HL-60 (cell line): Measurements from ENCODE around the gene FIGN.

Source experiments
- CTCF ChIP-seq: IDR thresholded peaks from one replicate; pipeline ENCODE4 v1.5.1; 2011; ENCODE audit warnings: low read length, control low read depth, inconsistent platforms; ENCODE audit not compliant: insufficient read depth
- GABPA ChIP-seq: IDR thresholded peaks from 2 replicates; pipeline ENCODE4 v1.6.1; 2012; ENCODE audit warnings: low read depth
- REST ChIP-seq: IDR thresholded peaks from 2 replicates; pipeline ENCODE4 v1.6.1; 2012; ENCODE audit warnings: low read depth; ENCODE audit not compliant: insufficient replicate concordance

- no peak for TF ChIP-seq CTCF
- no peak for TF ChIP-seq GABPA
- TF ChIP-seq REST: no peak
These were observed 118.3 kb downstream of the FIGN start for GRCh38 chr2:163617517-163617916.
